Activated CD4-positive, alpha-beta T cell treated with anti-CD3 and anti-CD28 coated beads, Interleukin-2, amount 50 U/mL, for 24 hours (primary cell): ENCODE results near the gene ISCA1.
"Not testable (repeated sequence)": the region's sequence is repeated elsewhere in the genome, so short reads cannot be mapped to it uniquely, and the experiment has no call there.

ENCODE experiments used
- DNase-seq, 2 donors: peaks; one replicate each; pipeline ENCODE4 v3.0.0-alpha.2; 2020; ENCODE audit warnings: low read depth in 1 of 2, low spot score in 1 of 2

ISCA1 gene

DNA sequence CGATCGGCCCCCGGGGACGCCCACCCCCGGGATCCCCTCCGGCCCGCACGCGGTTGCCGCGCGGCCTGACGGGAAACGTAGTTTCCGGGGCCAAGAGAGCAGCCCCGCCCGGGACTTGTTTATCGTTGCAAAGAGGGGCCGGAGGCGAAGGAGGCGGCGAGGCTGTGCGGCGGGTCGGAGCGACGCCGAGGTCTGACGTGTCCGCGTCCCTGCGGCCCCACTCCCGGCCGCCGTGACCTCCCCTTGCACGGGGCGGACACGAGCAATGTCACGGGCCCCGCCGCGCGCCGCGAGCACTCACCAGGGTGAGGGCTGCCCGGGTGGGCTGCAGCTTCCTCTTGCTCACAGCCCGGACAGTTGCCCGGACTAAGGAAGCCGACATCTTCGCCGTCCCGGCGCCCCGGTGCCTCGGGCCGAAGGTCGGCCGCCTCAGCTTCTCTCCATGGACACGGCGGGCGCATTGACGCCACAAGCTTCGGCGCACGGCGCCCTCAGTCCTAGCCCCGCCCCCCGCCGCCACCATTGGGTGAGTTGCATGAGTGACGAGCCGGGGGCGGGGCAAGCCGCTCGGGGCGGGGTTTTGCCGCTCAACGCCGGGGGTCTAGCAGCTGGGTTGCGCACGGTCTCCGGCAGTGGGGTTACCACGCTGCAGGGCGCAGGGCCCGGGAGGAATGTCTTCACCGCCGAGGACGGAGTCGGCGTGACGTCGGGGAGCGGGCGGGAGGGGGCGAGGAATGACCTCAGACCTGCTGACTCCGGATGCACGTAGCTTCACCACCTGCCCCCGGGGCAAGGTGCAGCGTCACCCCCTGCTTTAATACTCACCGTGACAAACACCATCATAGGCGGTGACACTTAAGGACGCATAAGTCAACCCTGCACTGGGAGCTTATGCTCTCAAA is at the start of gene ISCA1:
ISCA1 (minus strand) TSS at position 462 of the 902 bp plus-strand sequence; CDS start at position 382, 80 bp downstream.
- peak; percentile 95 to 97 for DNase-seq

DNA sequence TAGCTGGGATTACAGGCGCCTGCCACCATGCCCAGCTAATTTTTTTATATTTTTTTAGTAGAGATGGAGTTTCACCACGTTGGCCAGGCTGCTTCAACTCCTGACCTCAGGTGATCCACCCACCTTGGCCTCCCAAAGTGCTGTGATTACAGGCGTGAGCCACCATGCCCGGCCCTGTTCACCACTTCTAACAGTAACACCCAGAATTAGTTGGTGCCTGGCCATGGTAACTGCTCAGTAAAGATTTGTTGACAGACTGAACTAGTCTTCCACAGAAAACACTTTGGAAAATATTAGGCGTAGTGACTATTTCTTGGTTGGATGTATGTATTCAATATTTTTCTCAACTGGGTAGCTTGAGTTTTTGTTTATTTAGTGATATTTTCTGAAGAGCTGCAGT is 47.8 kb upstream of the ISCA1 start:
- no peak for DNase-seq

GRCh38 chr9:86329649-86330048 is 47.3 kb upstream of the ISCA1 start:
- DNase-seq: no peak

GRCh38 chr9:86328156-86328555 is 45.8 kb upstream of the ISCA1 start:
- DNase-seq: no peak

DNA sequence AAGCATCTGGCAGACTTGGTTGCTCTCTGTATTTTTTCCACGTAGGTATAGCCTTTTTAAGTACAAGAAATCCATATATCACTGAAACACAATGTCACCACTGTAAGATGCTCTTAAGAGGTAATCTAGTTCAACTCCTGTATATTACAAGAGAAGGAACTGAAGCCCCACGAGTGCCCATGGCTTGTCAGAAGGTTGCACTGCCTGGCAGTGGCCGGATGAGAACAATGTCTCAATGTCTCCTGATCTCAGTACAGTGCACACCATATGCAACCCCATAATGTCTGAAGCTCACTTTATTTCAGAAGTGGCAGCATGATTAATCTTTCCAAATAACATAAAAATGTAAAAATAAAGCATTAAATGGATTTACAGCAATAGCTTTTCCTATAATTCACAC is 44.2 kb upstream of the ISCA1 start:
- DNase-seq: no peak

DNA sequence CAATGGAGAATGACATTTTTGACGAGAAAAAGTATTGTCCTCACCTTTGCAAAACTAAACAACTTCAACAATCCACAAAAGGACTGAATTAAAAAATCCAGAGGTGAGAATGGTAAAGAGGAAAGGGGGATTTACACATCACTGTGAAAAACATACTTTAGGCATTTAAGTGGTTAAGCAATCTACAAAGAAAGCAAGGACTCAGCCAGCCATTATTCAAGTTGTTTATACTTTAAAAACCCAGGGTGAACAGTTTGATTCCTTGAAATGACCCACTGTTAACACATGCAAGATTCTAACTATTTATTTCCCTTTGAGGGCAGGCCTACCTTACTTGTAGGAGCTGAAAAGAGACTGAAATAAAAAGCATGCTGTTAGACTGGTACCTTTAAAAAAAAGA is 42.6 kb upstream of the ISCA1 start:
- DNase-seq: no peak

DNA sequence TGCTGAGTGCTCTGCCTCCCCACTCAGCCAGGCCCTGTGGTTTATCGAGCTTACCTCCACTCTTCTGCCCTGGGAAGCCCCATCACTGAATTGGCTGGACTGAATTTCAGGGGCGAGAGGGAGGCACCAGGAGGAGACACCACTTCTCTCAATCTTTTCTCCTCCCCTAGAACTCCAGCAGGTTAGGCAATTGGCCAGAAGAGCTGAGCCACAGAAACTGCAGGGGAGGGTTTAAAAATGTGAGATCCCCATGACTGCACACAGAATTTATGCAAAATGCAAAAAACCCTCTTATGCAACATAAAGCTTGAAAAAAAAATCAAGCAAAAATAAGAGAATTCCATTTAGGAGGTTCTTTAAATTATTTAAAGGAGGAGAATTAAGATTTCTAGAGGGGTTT is 42.0 kb upstream of the ISCA1 start:
- DNase-seq: no peak

GRCh38 chr9:86322973-86323644 is 40.8 kb upstream of the ISCA1 start:
- no peak for DNase-seq

- no peak for DNase-seq
Measured at GRCh38 chr9:86321373-86321772, 39.0 kb upstream of the ISCA1 start.

GRCh38 chr9:86318187-86318586 is 35.8 kb upstream of the ISCA1 start:
- DNase-seq: no peak

- no peak for DNase-seq
Measured at GRCh38 chr9:86315078-86315477, 32.7 kb upstream of the ISCA1 start.

GRCh38 chr9:86312959-86313358 is 30.6 kb upstream of the ISCA1 start:
- DNase-seq: not testable (repeated sequence)

- DNase-seq: no peak
Measured at GRCh38 chr9:86308687-86309086, 26.3 kb upstream of the ISCA1 start.

- DNase-seq: no peak
Measured at GRCh38 chr9:86304236-86304730, 21.9 kb upstream of the ISCA1 start.

GRCh38 chr9:86303316-86303975 is 21.1 kb upstream of the ISCA1 start:
- peak in 1 of 2 donors; percentile 24 for DNase-seq

- DNase-seq: no peak
Measured at GRCh38 chr9:86301686-86302085, 19.3 kb upstream of the ISCA1 start.

- DNase-seq: no peak
Measured at GRCh38 chr9:86300701-86301100, 18.4 kb upstream of the ISCA1 start.

DNA sequence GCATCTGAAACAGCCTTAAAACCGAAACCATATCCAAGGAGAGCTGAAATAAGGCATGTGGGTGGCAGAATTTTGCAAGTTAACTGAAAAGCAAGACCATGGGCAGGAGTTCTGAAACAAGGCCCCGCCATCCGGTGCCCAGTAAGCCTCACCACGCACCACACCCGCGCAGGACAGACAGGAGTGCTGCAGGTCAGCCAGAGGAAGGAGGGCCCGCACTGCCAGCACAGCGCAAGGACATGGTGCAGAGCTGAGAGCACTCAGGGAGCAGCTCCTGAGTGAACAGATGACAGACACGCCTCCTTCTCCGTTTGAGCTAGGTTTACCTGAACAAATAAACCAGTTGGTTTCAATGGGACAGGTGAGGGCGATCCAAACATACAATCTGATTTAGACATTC is 16.5 kb upstream of the ISCA1 start:
- no peak for DNase-seq

- not testable (repeated sequence) for DNase-seq
Measured at GRCh38 chr9:86290341-86290740, 8.0 kb upstream of the ISCA1 start.

- DNase-seq: no peak
Measured at GRCh38 chr9:86288499-86289198, 6.3 kb upstream of the ISCA1 start.

GRCh38 chr9:86287013-86287412 is 4.7 kb upstream of the ISCA1 start:
- DNase-seq: no peak
